Tongue (tissue), 2 donors: ENCODE results near the gene TRAPPC3. TPM values are rescaled to one million over a fixed set of nuclear protein-coding genes. Genes with fewer than 3 reads are reported as not detected.

Experiments
- DNase-seq: peaks from one replicate; pipeline ENCODE4 v3.0.0-alpha.2; 2015
- total RNA-seq: library from RNA; depleted of rRNA; stranded (reverse); fragments of >200 nt; gene quantifications from one replicate; pipeline ENCODE4 v1.2.3, GENCODE V29; 2014

The TRAPPC3 gene
- total RNA-seq, 1 donor from 2014 or later: 32.4 TPM

DNA sequence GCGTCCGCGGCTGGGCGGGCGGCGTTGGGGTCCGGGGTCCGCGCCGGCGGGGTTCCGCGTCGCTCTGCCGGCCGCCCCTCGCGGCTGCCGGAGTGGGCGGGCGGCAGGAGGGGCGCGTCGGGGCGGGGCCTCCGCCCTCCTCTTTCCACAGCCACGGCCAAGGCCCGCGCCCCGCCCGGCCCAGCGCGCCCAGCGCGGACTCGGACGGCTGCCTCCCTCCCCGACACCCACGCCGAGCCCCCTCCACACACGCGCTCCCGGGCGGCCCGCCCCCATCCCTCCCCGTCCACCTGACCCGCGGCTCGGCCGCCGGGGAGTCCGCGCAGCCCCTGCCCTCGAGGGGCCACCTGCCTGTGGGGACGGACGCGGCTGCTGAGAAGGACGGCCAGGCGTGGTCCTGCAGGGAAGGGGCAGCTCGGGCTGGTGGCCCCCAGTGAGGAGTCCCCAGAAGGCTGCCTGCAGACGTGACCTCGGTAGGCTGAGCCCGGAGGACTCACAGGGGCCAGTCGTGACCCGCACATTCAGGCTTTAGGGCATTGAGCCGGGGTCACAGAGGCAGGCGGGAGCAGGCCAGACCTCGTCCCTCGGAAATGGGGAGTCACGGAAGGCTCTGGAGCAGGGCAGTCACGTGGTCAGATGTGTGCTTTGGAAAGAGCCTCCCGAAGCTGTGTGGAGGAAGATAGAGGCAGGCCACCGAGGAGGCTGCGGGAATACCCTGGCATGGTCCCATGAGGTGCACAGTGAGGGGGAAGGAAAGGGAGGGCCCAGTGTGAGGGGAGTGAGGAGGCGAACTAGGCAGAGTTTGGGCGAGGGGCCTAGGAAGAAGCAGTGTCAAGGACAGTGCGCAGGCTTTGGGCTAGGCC lies 23.9 kb downstream of the TRAPPC3 start, which contains the start of gene COL8A2:
TSS of gene COL8A2 (minus strand) at position 94 of the 863 bp plus-strand sequence. CDS start 24,980 bp downstream, outside the sequence.
- DNase-seq: no peak

DNA sequence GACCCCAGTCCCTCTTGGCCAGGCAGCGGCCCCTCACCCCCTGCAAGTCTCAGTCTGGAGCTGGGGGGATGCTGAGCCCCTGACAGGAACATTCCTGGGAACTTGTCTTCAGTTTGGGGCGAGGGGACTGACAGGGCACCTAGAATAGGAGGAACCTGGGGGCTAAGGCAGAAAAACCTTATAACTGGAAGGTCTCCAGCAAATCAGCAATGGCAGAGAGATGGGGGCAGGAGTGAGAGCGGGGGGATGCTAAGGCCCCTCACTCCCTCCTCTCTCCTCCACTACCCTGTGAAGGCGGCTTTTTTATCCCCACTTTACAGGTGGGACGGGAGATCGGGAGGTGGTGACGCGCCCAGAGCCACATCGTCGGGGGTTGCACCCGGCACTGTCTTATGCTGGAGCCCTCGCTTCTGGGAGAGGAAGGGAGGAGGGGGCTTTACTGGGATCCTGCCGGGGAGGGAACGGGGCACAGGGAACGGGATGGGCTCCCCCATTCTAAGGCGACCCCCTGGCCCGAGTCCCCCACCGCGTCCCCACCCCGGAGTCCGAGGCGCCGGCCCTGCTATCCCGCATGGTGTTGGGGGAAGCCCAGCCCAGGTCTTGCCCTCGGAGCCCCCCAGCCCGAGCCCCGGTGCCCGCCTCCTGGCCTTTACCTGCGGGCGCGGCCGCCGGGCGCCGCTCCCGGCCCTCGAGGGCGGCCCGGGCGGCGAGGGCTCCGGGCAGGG lies 24.7 kb downstream of the TRAPPC3 start:
- DNase-seq: no peak

DNA sequence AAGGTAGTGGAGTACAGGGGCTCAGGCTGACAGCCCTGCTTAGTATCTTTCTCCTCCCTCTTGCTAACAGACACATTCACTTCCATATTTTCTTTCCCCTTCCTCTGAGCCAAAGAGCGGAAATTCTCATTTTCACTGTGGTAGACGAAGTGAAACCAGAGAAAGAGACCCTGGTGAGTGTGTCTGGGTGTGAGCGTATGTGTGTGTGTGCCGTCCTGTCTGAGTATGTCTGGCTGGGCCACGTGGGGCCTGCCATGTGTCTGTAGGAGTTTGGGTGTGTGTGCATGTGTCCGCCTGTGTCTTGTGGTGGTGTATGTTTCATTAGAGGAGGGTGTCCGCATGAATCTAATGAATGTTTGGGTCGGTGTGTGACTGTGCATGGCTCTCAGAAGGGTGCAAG lies 25.9 kb downstream of the TRAPPC3 start:
- peak; percentile 57 for DNase-seq

DNA sequence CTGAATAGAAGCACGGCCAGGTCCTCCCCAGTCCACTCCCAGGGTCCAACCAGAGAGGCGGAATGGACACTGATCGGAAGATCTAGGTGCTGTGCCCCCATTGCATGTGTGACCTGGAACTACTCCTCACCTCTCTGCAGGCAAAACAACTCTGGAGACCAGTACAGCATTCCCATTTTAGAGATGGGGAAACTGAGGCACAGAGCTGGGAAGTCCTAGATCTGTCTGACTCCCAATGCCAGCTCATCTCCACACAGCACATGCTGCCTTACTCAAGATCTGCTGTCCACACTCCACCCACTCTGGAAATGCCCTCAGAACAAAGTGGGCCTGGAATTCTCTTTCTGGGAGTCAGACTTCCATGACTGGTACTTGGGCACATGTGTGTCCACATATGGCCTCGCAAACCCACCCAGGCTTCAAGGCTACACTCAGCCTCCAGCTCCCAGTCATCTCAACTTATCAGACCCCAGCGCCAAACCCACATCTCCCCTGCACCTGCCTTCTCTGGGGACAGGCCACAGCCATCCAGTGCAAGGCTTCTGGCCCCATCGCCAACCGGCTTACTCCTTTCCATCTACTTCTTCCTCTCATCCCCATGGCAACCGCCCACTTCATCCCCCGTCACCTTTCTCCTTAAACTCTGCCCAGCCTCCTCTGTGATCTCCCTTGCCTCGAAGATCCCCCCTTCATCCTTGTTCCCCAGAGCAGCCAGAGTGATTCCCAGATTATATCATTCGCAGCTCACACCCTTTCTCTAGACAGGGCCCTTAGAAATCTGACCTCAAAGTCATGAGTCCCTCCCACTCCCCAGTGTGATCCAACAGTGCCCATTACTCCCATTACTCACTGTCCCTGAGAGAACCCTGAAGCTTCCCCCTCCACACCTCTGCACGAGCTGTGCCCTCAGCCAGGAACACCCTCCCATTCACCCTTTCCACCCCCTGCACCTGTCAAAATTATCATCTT lies 26.9 kb downstream of the TRAPPC3 start:
- DNase-seq: no peak

DNA sequence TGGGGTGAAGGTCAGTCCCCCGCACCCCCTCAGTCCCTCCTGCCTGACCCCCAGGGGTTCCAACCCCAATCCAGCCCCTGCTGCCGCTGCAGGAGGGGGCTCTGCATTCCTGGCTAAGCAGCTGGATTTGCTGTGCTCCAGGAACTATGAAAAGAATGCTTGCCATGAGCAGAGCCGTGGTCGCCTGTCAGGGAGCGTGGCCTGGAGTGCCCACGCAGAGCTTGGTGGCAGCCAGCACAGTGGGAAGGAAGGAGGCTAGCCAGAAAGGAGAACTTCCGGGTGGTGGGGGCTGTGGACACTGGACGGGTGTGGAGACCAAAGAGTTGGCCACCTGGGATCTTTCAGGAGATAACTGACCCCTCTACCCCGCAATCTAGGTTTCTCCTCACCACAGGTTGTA lies 29.8 kb downstream of the TRAPPC3 start:
- DNase-seq: no peak

DNA sequence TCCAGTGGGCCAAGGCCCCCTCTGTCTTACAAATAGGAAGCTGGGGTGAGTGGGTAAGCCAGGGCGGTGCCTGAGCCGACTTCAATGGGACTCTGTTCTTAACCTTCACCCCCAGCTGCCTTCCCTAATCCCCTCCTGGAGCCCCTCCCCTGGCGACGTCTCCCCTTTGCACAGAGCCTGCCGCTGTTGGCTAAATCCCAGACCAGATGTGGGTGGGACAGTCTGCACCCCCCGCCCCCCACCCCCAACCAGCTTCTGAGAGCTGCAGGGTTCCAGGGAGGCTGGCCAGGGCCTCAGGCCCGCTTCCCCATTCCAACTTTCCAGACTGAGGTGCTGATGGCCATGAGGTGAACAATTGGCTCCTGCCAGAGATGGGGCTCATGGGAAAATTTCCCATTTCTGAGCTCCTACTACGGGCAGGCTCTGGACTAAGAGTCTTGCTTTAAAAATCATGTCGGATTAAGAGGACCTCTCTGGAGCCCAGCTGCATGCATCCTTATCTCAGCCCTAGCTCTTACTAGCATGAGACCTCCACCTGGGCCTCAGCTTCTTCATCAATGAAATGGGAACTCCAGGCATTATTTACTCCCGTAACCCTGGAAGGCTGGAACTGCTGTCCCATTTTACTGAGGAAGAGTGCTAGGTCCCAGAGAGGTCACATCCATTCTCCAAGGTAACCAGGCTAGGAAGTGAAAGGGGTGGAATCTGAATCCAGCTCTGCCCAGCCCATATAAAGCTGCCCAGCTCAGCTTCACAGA lies 30.7 kb downstream of the TRAPPC3 start:
- DNase-seq: no peak

DNA sequence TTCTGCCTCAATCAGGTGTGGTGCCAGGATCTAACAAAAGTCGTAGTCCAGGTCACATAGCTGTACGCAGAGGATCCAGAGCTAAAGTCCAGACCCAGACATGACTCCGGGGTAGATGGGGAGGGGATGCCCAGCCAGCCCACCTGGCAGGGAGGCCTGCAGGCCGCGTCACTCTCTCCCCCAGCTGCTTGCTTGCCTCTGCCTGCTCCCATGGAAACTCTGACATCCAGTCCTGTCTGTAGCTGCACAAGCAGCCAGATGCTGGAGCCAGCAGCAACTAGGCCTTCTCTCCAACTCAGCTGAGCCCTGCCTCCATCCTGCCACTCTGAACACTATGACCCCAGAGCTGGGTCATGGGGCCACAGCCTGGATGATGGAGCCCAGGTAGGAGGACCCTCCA lies 32.4 kb downstream of the TRAPPC3 start:
- DNase-seq: peak; percentile 76

DNA sequence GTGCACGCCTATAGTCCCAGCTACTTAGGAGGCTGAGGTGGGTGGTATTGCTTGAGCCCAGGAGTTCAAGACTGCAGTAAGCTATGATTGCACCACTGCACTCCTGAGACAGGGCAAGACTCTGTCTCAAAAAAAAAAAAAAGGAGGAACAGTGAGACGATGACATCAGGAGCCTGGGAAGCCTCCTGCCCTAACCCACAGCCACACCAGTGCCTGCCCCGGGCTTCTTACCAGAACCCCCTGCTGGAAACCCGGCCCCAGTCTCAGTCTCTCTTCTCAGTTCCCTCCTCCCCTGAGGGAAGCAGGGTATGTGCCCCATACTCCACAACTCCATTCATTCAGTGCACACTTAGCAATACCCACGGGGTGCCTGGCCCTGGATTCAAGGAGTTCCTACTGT lies 33.4 kb downstream of the TRAPPC3 start:
- DNase-seq: no peak

DNA sequence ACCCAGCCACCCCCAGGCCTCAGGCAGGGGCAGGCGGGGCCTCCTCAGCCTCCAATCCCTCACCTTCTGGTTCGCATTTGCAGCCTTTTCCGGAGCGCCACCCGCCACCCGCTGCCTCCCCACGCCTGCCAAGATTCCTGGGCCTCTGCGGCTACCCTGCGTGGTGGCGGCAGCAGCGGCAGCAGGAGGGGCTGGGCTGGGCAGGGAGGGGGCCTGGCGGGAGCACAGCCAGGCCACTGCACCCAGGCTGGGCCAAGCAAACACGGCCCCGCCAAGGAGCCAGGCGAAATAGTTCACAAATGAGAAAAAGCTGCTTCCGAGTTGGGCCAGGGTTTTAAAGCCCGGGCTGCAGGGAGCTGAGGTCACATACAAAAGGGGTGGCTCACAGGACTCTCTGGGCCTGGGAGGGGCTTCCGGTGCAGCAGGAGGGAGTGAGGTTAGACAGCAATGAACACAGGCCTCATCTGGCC lies 34.1 kb downstream of the TRAPPC3 start:
- peak; percentile 78 for DNase-seq

GRCh38 chr1:36114371-36114770 lies 34.9 kb downstream of the TRAPPC3 start:
- no peak for DNase-seq

DNA sequence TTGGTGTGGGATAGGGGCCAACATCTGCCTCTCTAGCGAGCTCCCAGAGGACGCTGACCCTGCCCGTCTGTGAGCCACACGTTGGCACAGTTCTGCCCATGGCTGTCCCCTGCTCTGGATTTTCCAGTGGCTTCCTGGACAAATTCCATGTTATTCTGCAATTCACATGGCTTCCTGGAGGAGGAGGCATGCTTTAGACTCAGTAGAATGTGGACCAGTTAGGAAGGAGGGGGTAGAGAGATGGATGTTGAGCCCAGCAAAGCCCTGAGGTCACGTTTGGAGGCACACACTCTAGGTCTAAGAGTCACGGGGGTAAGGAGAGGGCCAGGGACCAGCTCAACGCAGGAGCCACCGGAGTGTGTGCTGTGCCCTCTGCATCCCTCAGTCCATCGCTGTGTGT lies 36.5 kb downstream of the TRAPPC3 start:
- no peak for DNase-seq

GRCh38 chr1:36111151-36111550 lies 38.1 kb downstream of the TRAPPC3 start:
- DNase-seq: no peak

DNA sequence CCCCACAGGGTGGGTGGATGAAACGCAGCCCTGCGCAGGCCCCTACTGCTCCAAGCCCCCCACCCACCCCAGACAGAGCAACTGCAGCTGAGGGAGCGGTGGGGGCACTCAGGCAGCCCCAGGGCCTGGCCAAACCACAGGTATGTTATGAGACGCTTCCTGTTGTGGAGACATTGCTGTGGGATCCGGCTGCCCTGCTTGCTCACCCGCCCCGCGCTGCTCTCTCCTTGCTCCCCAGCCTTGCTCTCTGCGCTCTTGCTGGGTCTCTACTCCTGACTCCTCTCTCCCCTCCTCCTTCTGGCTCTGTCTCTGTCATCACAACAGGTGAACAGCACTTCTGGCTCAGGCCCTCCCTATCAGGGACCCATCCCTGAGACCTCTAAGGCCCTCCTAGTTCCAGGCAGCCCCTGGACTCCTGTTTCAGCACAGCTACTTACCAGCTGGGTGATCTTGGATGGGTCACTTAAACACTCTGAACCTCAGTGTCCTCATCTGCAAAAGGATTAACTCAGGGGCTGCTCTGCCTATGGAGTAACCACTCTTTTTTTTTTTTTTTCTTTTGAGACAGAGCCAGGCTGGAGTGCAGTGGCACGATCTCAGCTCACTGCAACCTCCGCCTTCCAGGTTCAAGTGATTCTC lies 40.1 kb downstream of the TRAPPC3 start:
- DNase-seq: peak; percentile 37

DNA sequence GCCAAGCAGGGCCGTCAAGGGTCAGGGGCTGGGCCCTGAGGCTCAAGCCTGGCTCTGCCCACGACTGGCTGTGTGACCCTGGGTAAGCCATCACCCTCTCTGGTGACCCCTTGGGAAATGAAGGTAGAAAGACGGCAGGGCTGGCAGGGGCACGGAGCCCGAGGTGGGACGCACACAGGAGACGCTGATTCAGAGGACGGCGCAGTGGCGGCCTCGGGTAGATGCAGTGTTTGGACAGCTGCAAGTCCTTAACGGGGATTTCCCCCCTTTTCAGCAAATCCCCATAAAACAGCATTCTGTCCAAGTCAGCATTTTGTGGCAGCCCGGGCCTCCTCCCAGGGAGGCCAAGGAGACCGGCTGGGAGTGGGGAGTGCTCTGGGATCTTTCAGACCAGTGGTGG lies 41.0 kb downstream of the TRAPPC3 start:
- peak; percentile 59 for DNase-seq

DNA sequence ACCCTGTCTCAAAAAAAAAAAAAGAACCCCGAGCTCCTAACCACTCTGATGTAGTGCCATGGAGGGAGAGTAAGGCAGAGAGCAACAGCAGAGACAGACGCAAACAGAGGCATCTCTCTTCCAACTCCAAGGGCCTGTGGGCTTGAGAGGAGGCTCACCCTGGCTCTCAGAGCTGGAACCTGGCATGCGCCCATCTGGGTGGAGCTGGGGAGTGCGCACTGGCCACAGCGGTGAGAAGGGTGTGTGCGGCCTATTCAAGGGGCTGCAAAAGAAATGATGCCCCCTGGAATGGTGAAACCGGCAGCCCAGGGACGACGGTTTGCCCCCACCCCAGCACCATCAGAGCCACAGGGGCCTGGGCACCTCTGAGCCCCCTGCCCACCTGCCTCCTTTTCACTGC lies 41.9 kb downstream of the TRAPPC3 start:
- no peak for DNase-seq

DNA sequence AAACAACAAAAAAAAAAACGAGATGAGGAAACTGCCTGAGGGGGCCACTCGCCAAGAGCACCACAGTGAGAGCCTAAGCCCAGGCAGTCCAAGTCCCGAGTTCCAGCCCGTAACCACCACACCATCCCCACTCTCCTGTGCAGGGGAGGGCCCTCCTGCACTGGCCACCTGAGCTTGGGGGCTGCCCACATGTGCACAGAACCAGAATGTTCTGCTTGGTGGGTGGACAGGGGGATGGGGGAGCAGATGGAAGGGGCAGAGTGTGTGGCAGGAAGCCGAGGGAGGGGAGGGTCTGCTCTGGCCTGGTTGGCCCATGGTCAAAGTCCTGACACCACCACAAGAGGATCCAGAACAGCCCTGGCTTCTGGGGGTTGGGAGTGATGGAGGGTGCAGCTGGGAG lies 43.0 kb downstream of the TRAPPC3 start:
- no peak for DNase-seq

DNA sequence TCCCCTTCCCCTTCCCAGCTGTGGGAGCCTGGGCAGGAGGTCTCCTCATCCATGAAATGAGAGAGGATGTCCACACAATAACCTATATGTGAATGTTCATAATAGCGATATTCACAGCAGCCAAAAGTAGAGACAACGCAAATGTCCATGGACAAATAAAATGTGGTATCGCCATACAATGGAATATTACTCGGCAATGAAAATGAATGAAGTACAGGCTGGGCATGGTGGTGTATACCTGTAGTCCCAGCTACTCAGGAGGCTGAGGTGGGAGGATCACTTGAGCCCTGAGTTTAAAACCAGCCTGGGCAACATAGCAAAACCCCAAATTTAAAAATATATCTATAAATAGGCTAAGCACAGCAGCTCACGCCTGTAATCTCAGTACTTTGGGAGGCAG lies 47.7 kb downstream of the TRAPPC3 start:
- no peak for DNase-seq

DNA sequence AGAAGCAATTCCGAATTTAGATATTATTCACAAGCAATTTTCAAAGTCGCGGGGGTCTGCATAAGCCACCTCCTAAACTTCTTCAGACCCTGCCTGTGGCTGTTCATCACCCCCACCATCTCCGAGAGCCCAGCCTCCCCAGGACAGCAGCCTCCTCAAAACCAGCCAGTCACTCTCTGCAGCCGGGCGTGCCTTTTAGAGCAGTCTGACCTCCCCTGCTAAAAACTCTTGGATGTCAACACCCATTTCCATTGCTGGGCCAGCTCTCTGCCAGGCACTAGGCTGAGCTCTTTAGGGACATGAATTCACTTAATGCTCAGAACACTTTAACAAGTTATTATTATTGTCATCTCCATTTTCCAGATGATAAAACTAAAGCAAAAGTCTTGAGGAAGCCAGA lies 48.9 kb downstream of the TRAPPC3 start:
- DNase-seq: no peak

- DNase-seq: peak; percentile 90
Measured at GRCh38 chr1:36099681-36100341, 49.5 kb downstream of the TRAPPC3 start.

- no peak for DNase-seq
Measured at GRCh38 chr1:36098650-36099365, 50.5 kb downstream of the TRAPPC3 start.
